OCI-LY1 (cell line): ENCODE data around the gene RETREG2.

Experiments used
- CTCF ChIP-seq: fragments of 200-600 bp; sonication (generic), shearing (Covaris generic); IDR thresholded peaks from 2 replicates; pipeline ENCODE4 v1.5.1; 2017; ENCODE audit warnings: mild to moderate bottlenecking, antibody characterized with exemption, low read length, moderate library complexity, mixed read lengths
- EZH2 ChIP-seq: fragments of 200-600 bp; sonication (generic), shearing (Covaris generic); IDR thresholded peaks from 2 replicates; pipeline ENCODE4 v1.8.0; 2017; ENCODE audit warnings: borderline replicate concordance, mixed run types, mild to moderate bottlenecking, antibody characterized with exemption, low read length, moderate library complexity, mixed read lengths

DNA sequence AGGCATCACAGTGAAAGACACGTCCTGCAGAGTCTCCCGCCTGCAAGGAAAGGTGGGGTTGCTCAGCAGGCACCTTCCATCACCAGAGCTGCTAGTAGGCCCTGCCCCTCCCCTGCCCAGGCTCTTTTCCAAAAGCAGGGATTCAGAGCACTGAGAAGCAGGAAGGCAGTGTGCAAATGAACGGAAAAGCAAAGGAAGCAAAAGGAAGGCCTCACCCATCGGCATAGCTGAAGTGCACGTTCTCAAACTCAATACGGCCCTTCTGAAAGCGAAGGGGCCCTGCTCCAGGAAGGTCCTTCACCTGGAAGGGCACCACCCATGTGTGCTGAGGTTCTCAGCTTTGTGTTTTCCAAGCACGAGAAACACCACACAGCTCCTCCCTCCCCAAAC, 34.9 kb downstream of the RETREG2 start:
- no peak for TF ChIP-seq CTCF
- TF ChIP-seq EZH2 = no peak
